GM12878 (cell line): ENCODE measurements around the gene SVIL. TPM values are rescaled to one million over a fixed set of nuclear protein-coding genes. Genes with fewer than 3 reads are reported as not detected.
A peak's percentile ranks its signal among the peaks of the same experiment; 100 is the strongest.

Source experiments
- ATAC-seq: fragments of 200-7000 bp; cut with Tn5 transposase; 3 replicates; pipeline ENCODE4 v1.9.1; 2020; ENCODE audit warnings: mild to moderate bottlenecking, moderate library complexity
- BruUV-seq: library from RNA; stranded (reverse); fragments of 400-500 nt; replicated peaks from 2 replicates; lab custom pipeline; 2021; lab: Mats Ljungman, UMichigan
- CTCF ChIA-PET: fragments of 300-600 bp; sonication (Branson Sonifier 250); formaldehyde crosslinking; extraction: SDS; loops from one replicate; lab custom pipeline; 2021; ENCODE audit warnings: inconsistent platforms; lab: Yijun Ruan, JAX
- POLR2A ChIA-PET: fragments of 350-600 bp; formaldehyde crosslinking; extraction: SDS; loops from one replicate; lab custom pipeline; 2021; ENCODE audit warnings: inconsistent platforms; lab: Charles Lee
- RAD21 ChIA-PET: fragments of 300-600 bp; sonication (Branson Sonifier 250); formaldehyde crosslinking; loops from one replicate; lab custom pipeline; 2023; ENCODE audit warnings: antibody characterized with exemption; ENCODE audit not compliant: unreplicated experiment; lab: Charles Lee
- SMC1A ChIA-PET: fragments of 300-600 bp; sonication (Branson Sonifier 250); formaldehyde crosslinking; loops from one replicate; lab custom pipeline; 2023; ENCODE audit not compliant: unreplicated experiment, uncharacterized antibody; lab: Charles Lee
- DNase-seq: peaks from one replicate; pipeline ENCODE4 v3.0.0-alpha.2; 2011; ENCODE audit warnings: low read depth, low spot score
- FAIRE-seq: peaks from 3 replicates; lab custom pipeline; 2011; peaks lifted over from hg19 to GRCh38; lab: Jason Lieb, UNC
- H2AFZ ChIP-seq: 2 replicates; pipeline ENCODE4 v1.6.0; 2011; ENCODE audit warnings: low read depth, low read length, control low read depth; ENCODE audit not compliant: control insufficient read depth
- H3K27ac ChIP-seq: 2 replicates; pipeline ENCODE4 v1.5.1; 2011; ENCODE audit warnings: control low read depth; ENCODE audit not compliant: control insufficient read depth, insufficient read depth
- H3K27me3 ChIP-seq, 2 experiments: replicated peaks in 1 of 2; 2 replicates each; pipeline versions ENCODE4 v1.6.0 to v1.6.1; 2011; ENCODE audit warnings: low read length in 1 of 2; ENCODE audit not compliant: control insufficient read depth in 2 of 2, insufficient read depth in 2 of 2
- H3K36me3 ChIP-seq, 2 experiments: 2 replicates each; pipeline ENCODE4 v1.5.1; 2011; ENCODE audit warnings: low read length in 1 of 2; ENCODE audit not compliant: control insufficient read depth in 2 of 2, insufficient read depth in 2 of 2
- H3K4me1 ChIP-seq: 2 replicates; pipeline ENCODE4 v1.6.1; 2011; ENCODE audit warnings: mild to moderate bottlenecking, low read length, moderate library complexity, mixed read lengths; ENCODE audit not compliant: control insufficient read depth, insufficient read depth
- H3K4me2 ChIP-seq: 2 replicates; pipeline ENCODE4 v1.6.0; 2011; ENCODE audit warnings: control low read depth; ENCODE audit not compliant: control insufficient read depth, insufficient read depth
- H3K4me3 ChIP-seq: fragments of 200-600 bp; sonication (generic); 2 replicates; pipeline ENCODE4 v1.5.1; 2016
- H3K79me2 ChIP-seq: 2 replicates; pipeline ENCODE4 v1.6.0; 2011; ENCODE audit warnings: low read length; ENCODE audit not compliant: control insufficient read depth, insufficient read depth
- H3K9ac ChIP-seq: 2 replicates; pipeline ENCODE4 v1.8.0; 2011; ENCODE audit warnings: low read length, control low read depth, mixed read lengths; ENCODE audit not compliant: control insufficient read depth, insufficient read depth
- H3K9me3 ChIP-seq: replicated peaks from 3 replicates; pipeline ENCODE4 v1.5.1; 2011; ENCODE audit warnings: mild to moderate bottlenecking, low read length; ENCODE audit not compliant: control insufficient read depth, insufficient read depth
- H4K20me1 ChIP-seq: 2 replicates; pipeline ENCODE4 v1.6.0; 2011; ENCODE audit not compliant: control insufficient read depth, insufficient read depth
- CHD4 ChIP-seq: fragments of 200-600 bp; sonication (generic); IDR thresholded peaks from 2 replicates; pipeline ENCODE4 v1.6.1; 2016; ENCODE audit warnings: mild to moderate bottlenecking
- HCFC1 ChIP-seq: fragments of 150-350 bp; IDR thresholded peaks from 2 replicates; pipeline ENCODE4 v1.6.1; 2014; ENCODE audit warnings: low read length
- KLF5 ChIP-seq: fragments of 450-650 bp; IDR thresholded peaks from 2 replicates; pipeline ENCODE4 v1.6.1; 2014; ENCODE audit warnings: mild to moderate bottlenecking; ENCODE audit not compliant: partially characterized antibody
- NFXL1 ChIP-seq: fragments of 450-650 bp; IDR thresholded peaks from 2 replicates; pipeline ENCODE4 v1.6.1; 2017; ENCODE audit warnings: antibody characterized with exemption, mild to moderate bottlenecking, borderline replicate concordance
- NFYB ChIP-seq: IDR thresholded peaks from 2 replicates; pipeline ENCODE4 v1.6.1; 2011; ENCODE audit warnings: low read depth, mild to moderate bottlenecking, low read length, improper control_type of control experiment, moderate library complexity; ENCODE audit not compliant: insufficient read depth
- RUNX3 ChIP-seq: IDR thresholded peaks from 2 replicates; pipeline ENCODE4 v1.6.1; 2012; ENCODE audit warnings: low read length, inconsistent platforms
- SP1 ChIP-seq: IDR thresholded peaks from one replicate; pipeline ENCODE4 v1.6.1; 2011; ENCODE audit warnings: low read depth, low read length
- SPI1 ChIP-seq: IDR thresholded peaks from 2 replicates; pipeline ENCODE4 v1.6.1; 2011; ENCODE audit warnings: low read depth, mild to moderate bottlenecking, low read length, moderate library complexity, borderline replicate concordance; ENCODE audit not compliant: insufficient read depth
- ZNF217 ChIP-seq: fragments of 450-650 bp; IDR thresholded peaks from 2 replicates; pipeline ENCODE4 v1.6.1; 2017; ENCODE audit warnings: antibody characterized with exemption, mild to moderate bottlenecking
- ZNF24 ChIP-seq: fragments of 450-650 bp; IDR thresholded peaks from 2 replicates; pipeline ENCODE4 v1.6.1; 2017; ENCODE audit warnings: antibody characterized with exemption, mild to moderate bottlenecking
- WGBS: methylation state at CpG from one replicate; pipeline ENCODE4 v1.1.6; 2016; ENCODE audit warnings: low lambda C conversion rate; ENCODE audit not compliant: insufficient replicate concordance, insufficient coverage; ENCODE audit errors: missing lambda C conversion rate; 5-methylcytosine and 5-hydroxymethylcytosine counted together
- in situ Hi-C: fragments of 300-500 bp; cut with MboI; formaldehyde crosslinking; loops from 9 replicates; pipeline ENCODE4 v1.14.3; 2018; ENCODE audit warnings: mixed read lengths
- intact Hi-C: fragments of 100-400 bp; cut with micrococcal nuclease; formaldehyde crosslinking; loops from one replicate; pipeline ENCODE4 v1.14.2; 2022; ENCODE audit not compliant: unreplicated experiment
- polyA plus RNA-seq, 11 experiments: library from polyadenylated mRNA; depleted of rRNA in 4 of 11; unstranded in 6 of 11; stranded (reverse) in 5 of 11; fragments of >200 nt; fragmentation: Nextera tagmentation in 4 of 11; fragmentation: Illumina TruSeq in 1 of 11; extraction: Ambion mirVana in 4 of 11; extraction: Trizol in 1 of 11; gene quantifications; 1 replicate in 1 of 11; 2 replicates in 10 of 11; pipeline versions ENCODE4 v1.2.1 to v1.2.3, GENCODE V29; 2011 to 2016; ENCODE audit warnings: inconsistent platforms in 2 of 11, missing spikeins in 2 of 11, low read depth in 1 of 11
- total RNA-seq, 4 experiments: library from RNA; depleted of rRNA in 3 of 4; stranded (reverse); fragments of >200 nt in 3 of 4; fragmentation: Illumina TruSeq in 1 of 4; extraction: Trizol in 1 of 4; gene quantifications; 2 replicates each; pipeline versions ENCODE4 v1.2.1 to v1.2.3, GENCODE V29; 2013 to 2021
- TF ChIP-seq, protein P1 (sequence below): IDR thresholded peaks from 2 replicates; pipeline ENCODE4 v1.6.1; 2011; ENCODE audit warnings: borderline replicate concordance, low read depth, mild to moderate bottlenecking, moderate library complexity, mixed read lengths, low read length; ENCODE audit not compliant: insufficient read depth; ENCODE audit errors: extremely low read length
- TF ChIP-seq, protein P2 (sequence below): IDR thresholded peaks from 2 replicates; pipeline ENCODE4 v1.6.1; 2012; ENCODE audit warnings: improper control_type of control experiment, low read depth, low read length; ENCODE audit not compliant: insufficient replicate concordance

The SVIL gene
- total and polyA plus RNA-seq, 10 of the 15 experiments (the other 5 are each of a cell fraction or from before 2014, with no cell fraction given) = 0.22 to 1.9 (median 0.87) TPM

DNA sequence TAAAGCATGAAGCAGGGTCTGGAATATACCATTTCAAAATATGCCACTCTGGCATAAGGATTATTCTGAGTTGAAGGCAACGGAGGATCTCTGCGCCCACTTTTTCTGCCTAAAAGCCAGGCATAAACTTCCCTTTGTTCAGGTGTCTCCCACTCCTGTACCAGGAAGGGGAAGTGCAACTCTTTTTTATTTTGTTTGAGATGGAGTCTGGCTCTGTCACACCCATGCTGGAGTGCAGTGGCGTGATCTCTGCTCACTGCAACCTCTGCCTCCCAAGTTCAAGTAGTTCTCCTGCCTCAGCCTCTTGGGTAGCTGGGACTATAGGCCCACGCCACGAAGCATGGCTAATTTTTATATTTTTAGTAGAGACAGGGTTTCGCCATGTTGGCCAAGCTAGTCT lies 18.2 kb downstream of the SVIL start:
- BruUV-seq = no TSS peak

DNA sequence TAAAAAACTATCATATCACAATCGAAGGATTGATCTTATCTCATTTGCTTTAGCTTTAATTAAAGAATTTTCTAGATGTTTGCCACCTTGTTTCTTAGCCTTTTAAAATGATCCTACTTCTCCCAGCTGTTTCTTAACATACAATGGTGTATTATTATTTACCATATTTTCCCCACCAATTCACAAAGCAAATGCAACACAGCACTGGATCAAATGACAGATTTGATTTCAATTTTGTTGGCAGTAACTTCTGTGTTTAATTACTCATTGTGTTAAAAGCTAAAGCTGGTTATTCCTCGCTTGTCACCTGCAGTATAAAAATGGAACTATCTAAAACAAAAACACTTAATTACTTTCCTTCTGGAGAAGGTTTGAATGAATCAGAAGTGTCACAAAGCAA lies 19.6 kb downstream of the SVIL start:
- no peaks in the 10 kb centered on the region for H3K79me2 ChIP-seq
- WGBS = 2% methylated on average over 2 of the region's 2 CpGs
- no peak overlapping the region for H3K9ac ChIP-seq
- no peak for ATAC-seq
- SMC1A ChIA-PET = interaction anchor here (0.8 to 1.8 kb wide), 4 partner anchors 9 to 15 kb away, joined by 3 to 4 read pairs (median 4); no protein-coding TSS in a partner anchor
- in situ Hi-C loops = no loop called here
- no peaks in the 10 kb centered on the region; the same call in 2 of the 3 replicates for H3K9me3 ChIP-seq
- no peak overlapping the region for H2AFZ ChIP-seq
- no TSS peak for BruUV-seq
- CTCF ChIA-PET = interaction anchor here (0.6 to 1.3 kb wide), 5 partner anchors 13 to 119 kb away, joined by 3 to 4 read pairs (median 3); no protein-coding TSS in a partner anchor
- RAD21 ChIA-PET = interaction anchor here (0.8 to 1.3 kb wide), 3 partner anchors 9 to 24 kb away, joined by 3 read pairs; no protein-coding TSS in a partner anchor
- DNase-seq = no peak
- intact Hi-C loops = no loop called here
- H3K4me1 ChIP-seq = no peaks in the 10 kb centered on the region
- POLR2A ChIA-PET = no interaction called here
- no peak for FAIRE-seq
- H3K36me3 ChIP-seq = no peaks in the 10 kb centered on the region; a peak in 1 of 4 replicates
- no peaks in the 10 kb centered on the region for H4K20me1 ChIP-seq
- H3K27ac ChIP-seq = no peak overlapping the region
- no peaks in the 10 kb centered on the region for H3K27me3 ChIP-seq
- no peak overlapping the region for H3K4me3 ChIP-seq
- H3K4me2 ChIP-seq = no peak overlapping the region
- TF ChIP-seq ZNF217 = no peak
- TF ChIP-seq, protein P1, sequence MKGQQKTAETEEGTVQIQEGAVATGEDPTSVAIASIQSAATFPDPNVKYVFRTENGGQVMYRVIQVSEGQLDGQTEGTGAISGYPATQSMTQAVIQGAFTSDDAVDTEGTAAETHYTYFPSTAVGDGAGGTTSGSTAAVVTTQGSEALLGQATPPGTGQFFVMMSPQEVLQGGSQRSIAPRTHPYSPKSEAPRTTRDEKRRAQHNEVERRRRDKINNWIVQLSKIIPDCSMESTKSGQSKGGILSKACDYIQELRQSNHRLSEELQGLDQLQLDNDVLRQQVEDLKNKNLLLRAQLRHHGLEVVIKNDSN = no peak
- no peak for TF ChIP-seq CHD4
- no peak for TF ChIP-seq ZNF24
- TF ChIP-seq NFXL1 = no peak
- no peak for TF ChIP-seq RUNX3
- TF ChIP-seq, protein P2, sequence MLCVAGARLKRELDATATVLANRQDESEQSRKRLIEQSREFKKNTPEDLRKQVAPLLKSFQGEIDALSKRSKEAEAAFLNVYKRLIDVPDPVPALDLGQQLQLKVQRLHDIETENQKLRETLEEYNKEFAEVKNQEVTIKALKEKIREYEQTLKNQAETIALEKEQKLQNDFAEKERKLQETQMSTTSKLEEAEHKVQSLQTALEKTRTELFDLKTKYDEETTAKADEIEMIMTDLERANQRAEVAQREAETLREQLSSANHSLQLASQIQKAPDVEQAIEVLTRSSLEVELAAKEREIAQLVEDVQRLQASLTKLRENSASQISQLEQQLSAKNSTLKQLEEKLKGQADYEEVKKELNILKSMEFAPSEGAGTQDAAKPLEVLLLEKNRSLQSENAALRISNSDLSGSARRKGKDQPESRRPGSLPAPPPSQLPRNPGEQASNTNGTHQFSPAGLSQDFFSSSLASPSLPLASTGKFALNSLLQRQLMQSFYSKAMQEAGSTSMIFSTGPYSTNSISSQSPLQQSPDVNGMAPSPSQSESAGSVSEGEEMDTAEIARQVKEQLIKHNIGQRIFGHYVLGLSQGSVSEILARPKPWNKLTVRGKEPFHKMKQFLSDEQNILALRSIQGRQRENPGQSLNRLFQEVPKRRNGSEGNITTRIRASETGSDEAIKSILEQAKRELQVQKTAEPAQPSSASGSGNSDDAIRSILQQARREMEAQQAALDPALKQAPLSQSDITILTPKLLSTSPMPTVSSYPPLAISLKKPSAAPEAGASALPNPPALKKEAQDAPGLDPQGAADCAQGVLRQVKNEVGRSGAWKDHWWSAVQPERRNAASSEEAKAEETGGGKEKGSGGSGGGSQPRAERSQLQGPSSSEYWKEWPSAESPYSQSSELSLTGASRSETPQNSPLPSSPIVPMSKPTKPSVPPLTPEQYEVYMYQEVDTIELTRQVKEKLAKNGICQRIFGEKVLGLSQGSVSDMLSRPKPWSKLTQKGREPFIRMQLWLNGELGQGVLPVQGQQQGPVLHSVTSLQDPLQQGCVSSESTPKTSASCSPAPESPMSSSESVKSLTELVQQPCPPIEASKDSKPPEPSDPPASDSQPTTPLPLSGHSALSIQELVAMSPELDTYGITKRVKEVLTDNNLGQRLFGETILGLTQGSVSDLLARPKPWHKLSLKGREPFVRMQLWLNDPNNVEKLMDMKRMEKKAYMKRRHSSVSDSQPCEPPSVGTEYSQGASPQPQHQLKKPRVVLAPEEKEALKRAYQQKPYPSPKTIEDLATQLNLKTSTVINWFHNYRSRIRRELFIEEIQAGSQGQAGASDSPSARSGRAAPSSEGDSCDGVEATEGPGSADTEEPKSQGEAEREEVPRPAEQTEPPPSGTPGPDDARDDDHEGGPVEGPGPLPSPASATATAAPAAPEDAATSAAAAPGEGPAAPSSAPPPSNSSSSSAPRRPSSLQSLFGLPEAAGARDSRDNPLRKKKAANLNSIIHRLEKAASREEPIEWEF = no peak
- TF ChIP-seq SP1 = no peak
- TF ChIP-seq HCFC1 = no peak
- no peak for TF ChIP-seq NFYB

More for the DNA sequence above, 18.2 kb downstream of the SVIL start:
- no peak overlapping the region for H3K27ac ChIP-seq
- H3K36me3 ChIP-seq = no peaks in the 10 kb centered on the region
- no peak overlapping the region for H3K4me2 ChIP-seq
- no peaks in the 10 kb centered on the region for H3K4me1 ChIP-seq
- no peaks in the 10 kb centered on the region for H3K79me2 ChIP-seq
- SMC1A ChIA-PET = interaction anchor here (2.9 to 4.1 kb wide), 2 partner anchors 11 kb away, joined by 10 to 31 read pairs; no protein-coding TSS in a partner anchor
- no peaks in the 10 kb centered on the region for H3K9me3 ChIP-seq
- TF ChIP-seq KLF5 (no peak), SPI1 (peak; percentile 27; the same call in 1 of the 2 replicates)
- TF ChIP-seq, all 136 proteins: peak for 1
- ChIA-PET CTCF (interaction anchor here (1.2 kb wide), 1 partner anchor 9 kb away, joined by 3 read pairs; no protein-coding TSS in a partner anchor), RAD21 (interaction anchor here (1.3 kb wide), 1 partner anchor 25 kb away, joined by 3 read pairs; no protein-coding TSS in a partner anchor), POLR2A (no interaction called here)
- ATAC-seq = peak; percentile 14; the same call in 1 of the 3 replicates
- H2AFZ ChIP-seq = no peak overlapping the region
- H4K20me1 ChIP-seq = no peaks in the 10 kb centered on the region
- FAIRE-seq = no peak
- H3K9ac ChIP-seq = no peak overlapping the region
- in situ Hi-C loops (no loop called here), intact Hi-C loops (no loop called here)
- DNase-seq = no peak
- WGBS = 42% methylated on average over 6 of the region's 6 CpGs
- no peak overlapping the region for H3K4me3 ChIP-seq
- no peaks in the 10 kb centered on the region for H3K27me3 ChIP-seq
